GM21528 (cell line): Measurements from ENCODE around the gene LKAAEAR1.
"Not testable (repeated sequence)": the region's sequence is repeated elsewhere in the genome, so short reads cannot be mapped to it uniquely, and the experiment has no call there.

Experiments used
- ATAC-seq: cut with Tn5 transposase; IDR thresholded peaks from one replicate; pipeline ENCODE4 v1.9.1; 2021; ENCODE audit warnings: mild to moderate bottlenecking, moderate library complexity; ENCODE audit not compliant: unreplicated experiment, low FRiP score

LKAAEAR1 gene

GRCh38 chr20:64099880-64100565, 15.8 kb upstream of the LKAAEAR1 start:
- ATAC-seq, result no peak

- no peak for ATAC-seq
These were observed 15.0 kb upstream of the LKAAEAR1 start for GRCh38 chr20:64099086-64099786.

GRCh38 chr20:64098471-64099013, 14.3 kb upstream of the LKAAEAR1 start:
- ATAC-seq, result no peak

- ATAC-seq, result no peak
These were observed 12.3 kb upstream of the LKAAEAR1 start for GRCh38 chr20:64096535-64096934.

- no peak for ATAC-seq
These were observed 11.7 kb upstream of the LKAAEAR1 start for GRCh38 chr20:64095927-64096326.

GRCh38 chr20:64095455-64095854, 11.3 kb upstream of the LKAAEAR1 start:
- ATAC-seq, result no peak

GRCh38 chr20:64093013-64093503, 8.9 kb upstream of the LKAAEAR1 start:
- no peak for ATAC-seq

GRCh38 chr20:64092258-64093012, 8.2 kb upstream of the LKAAEAR1 start:
- no peak for ATAC-seq

- ATAC-seq, result no peak
These were observed 7.6 kb upstream of the LKAAEAR1 start for GRCh38 chr20:64091770-64092169.

GRCh38 chr20:64091340-64091739, 7.1 kb upstream of the LKAAEAR1 start:
- no peak for ATAC-seq

- ATAC-seq, result no peak
These were observed 6.0 kb upstream of the LKAAEAR1 start for GRCh38 chr20:64090165-64090564.

GRCh38 chr20:64088586-64088985, 4.4 kb upstream of the LKAAEAR1 start:
- ATAC-seq, result not testable (repeated sequence)

- not testable (repeated sequence) for ATAC-seq
These were observed 3.1 kb upstream of the LKAAEAR1 start for GRCh38 chr20:64087226-64087825.

- no peak for ATAC-seq
These were observed 2.6 kb upstream of the LKAAEAR1 start for GRCh38 chr20:64086801-64087200.

- ATAC-seq, result no peak
These were observed 521 bp upstream of the LKAAEAR1 start for GRCh38 chr20:64084685-64085152.

GRCh38 chr20:64083378-64083803, 807 bp downstream of the LKAAEAR1 start:
- no peak for ATAC-seq

GRCh38 chr20:64082820-64083377, 1.3 kb downstream of the LKAAEAR1 start:
- ATAC-seq, result no peak

GRCh38 chr20:64082126-64082731, 2.0 kb downstream of the LKAAEAR1 start:
- no peak for ATAC-seq

GRCh38 chr20:64081624-64081964, 2.6 kb downstream of the LKAAEAR1 start:
- no peak for ATAC-seq
